ENCODE measurements around the gene B3GALT5. TPM values are rescaled to one million over a fixed set of nuclear protein-coding genes. Genes with fewer than 3 reads are reported as not detected.

B3GALT5 gene
- total and polyA plus RNA-seq, 2 donors (not counting 1 experiment from before 2014, with no cell fraction given), result not detected

GRCh38 chr21:39664586-39664985, 51.8 kb downstream of the B3GALT5 start:
- H3K27me3 ChIP-seq (replicated peaks in 1 of 4; ENCODE audit: control extremely low read depth in 1 of 4, control insufficient read depth in 3 of 4, insufficient read depth in 4 of 4, low read length in 3 of 4), result no peaks in the 10 kb centered on the region
- ATAC-seq (ENCODE audit: low read depth) (no peak), DNase-seq (no peak)
- no peak overlapping the region for H3K9ac ChIP-seq (ENCODE audit: low read length)
- no peaks in the 10 kb centered on the region for H3K79me2 ChIP-seq (ENCODE audit: control insufficient read depth, insufficient read depth, low read length)
- H4K20me1 ChIP-seq (ENCODE audit: control insufficient read depth, insufficient read depth, low read length, poor library complexity, severe bottlenecking), result no peaks in the 10 kb centered on the region
- ChIA-PET POLR2A (no interaction called here), CTCF (no interaction called here)
- no peaks in the 10 kb centered on the region for H3K4me1 Mint-ChIP-seq
- TF ChIP-seq EZH2 (IDR thresholded peaks at IDR 0.05; ENCODE audit: borderline replicate concordance, insufficient read depth, low read depth, low read length, poor library complexity, severe bottlenecking) (no peak), CTCF (IDR thresholded peaks at IDR 0.05) (no peak)
- no peak overlapping the region for H3K4me2 ChIP-seq (replicated peaks; ENCODE audit: low read depth, low read length, poor library complexity, severe bottlenecking)
- H3K4me3 ChIP-seq (ENCODE audit: control extremely low read depth in 1 of 5, extremely low read depth in 1 of 5, insufficient read depth in 1 of 5, low read depth in 2 of 5, low read length in 4 of 5), result no peak overlapping the region
- H3K9me3 Mint-ChIP-seq (ENCODE audit: insufficient read depth), result no peaks in the 10 kb centered on the region
- H3K36me3 ChIP-seq (replicated peaks in 1 of 2; ENCODE audit: control extremely low read depth in 1 of 2, control insufficient read depth in 1 of 2, extremely low read depth in 1 of 2, insufficient read depth in 2 of 2, low read length in 1 of 2), result no peaks in the 10 kb centered on the region
- no peak overlapping the region for H3K27ac ChIP-seq (ENCODE audit: low read length in 2 of 2)
- no peak overlapping the region for H2AFZ ChIP-seq (ENCODE audit: insufficient read depth, low read depth, low read length, poor library complexity, severe bottlenecking)
- intact Hi-C loops (cut with micrococcal nuclease), result no loop called here
- H3K4me3 Mint-ChIP-seq, result no peak overlapping the region
- 87% methylated on average over 7 of the region's 12 CpGs for WGBS (ENCODE audit: insufficient coverage)
- H3K4me1 ChIP-seq (ENCODE audit: control insufficient read depth in 2 of 2, insufficient read depth in 2 of 2, low read length in 2 of 2), result no peaks in the 10 kb centered on the region
- H3K27ac Mint-ChIP-seq, result no peak overlapping the region
- no peaks in the 10 kb centered on the region for H3K27me3 Mint-ChIP-seq
- peaks cover 0 to 26% (median 0%) of the 10 kb centered on the region in 3 donors for H3K9me3 ChIP-seq (ENCODE audit: control extremely low read depth in 1 of 3, control insufficient read depth in 2 of 3, insufficient read depth in 1 of 3, low read length in 2 of 3)

- no peak overlapping the region for H3K4me2 ChIP-seq (replicated peaks; ENCODE audit: low read depth, low read length, poor library complexity, severe bottlenecking)
Observed at GRCh38 chr21:39666026-39666425, 53.3 kb downstream of the B3GALT5 start.

More at GRCh38 chr21:39666026-39666425, 53.3 kb downstream of the B3GALT5 start:
- intact Hi-C loops (cut with micrococcal nuclease), result no loop called here
- Mint-ChIP-seq H3K27ac (no peak overlapping the region), H3K27me3 (no peaks in the 10 kb centered on the region), H3K4me1 (no peaks in the 10 kb centered on the region), H3K9me3 (ENCODE audit: insufficient read depth) (no peaks in the 10 kb centered on the region), H3K4me3 (no peak overlapping the region)
- H3K9me3 ChIP-seq (ENCODE audit: control extremely low read depth in 1 of 3, control insufficient read depth in 2 of 3, insufficient read depth in 1 of 3, low read length in 2 of 3), result peaks cover 0 to 25% (median 0%) of the 10 kb centered on the region in 3 donors
- DNase-seq (no peak), ATAC-seq (ENCODE audit: low read depth) (no peak)
- H3K27me3 ChIP-seq (replicated peaks in 1 of 4; ENCODE audit: control extremely low read depth in 1 of 4, control insufficient read depth in 3 of 4, insufficient read depth in 4 of 4, low read length in 3 of 4), result no peaks in the 10 kb centered on the region
- H2AFZ ChIP-seq (ENCODE audit: insufficient read depth, low read depth, low read length, poor library complexity, severe bottlenecking), result no peak overlapping the region
- no peaks in the 10 kb centered on the region for H4K20me1 ChIP-seq (ENCODE audit: control insufficient read depth, insufficient read depth, low read length, poor library complexity, severe bottlenecking)
- no peak overlapping the region for H3K4me3 ChIP-seq (ENCODE audit: control extremely low read depth in 1 of 5, extremely low read depth in 1 of 5, insufficient read depth in 1 of 5, low read depth in 2 of 5, low read length in 4 of 5)
- H3K9ac ChIP-seq (ENCODE audit: low read length), result no peak overlapping the region
- H3K36me3 ChIP-seq (replicated peaks in 1 of 2; ENCODE audit: control extremely low read depth in 1 of 2, control insufficient read depth in 1 of 2, extremely low read depth in 1 of 2, insufficient read depth in 2 of 2, low read length in 1 of 2), result no peaks in the 10 kb centered on the region
- WGBS (ENCODE audit: insufficient coverage), result 93% methylated on average over 3 of the region's 6 CpGs
- CTCF ChIA-PET, result no interaction called here
- no peaks in the 10 kb centered on the region for H3K79me2 ChIP-seq (ENCODE audit: control insufficient read depth, insufficient read depth, low read length)
- POLR2A ChIA-PET, result no interaction called here
- TF ChIP-seq CTCF (IDR thresholded peaks at IDR 0.05) (no peak), EZH2 (IDR thresholded peaks at IDR 0.05; ENCODE audit: borderline replicate concordance, insufficient read depth, low read depth, low read length, poor library complexity, severe bottlenecking) (no peak)
- H3K27ac ChIP-seq (ENCODE audit: low read length in 2 of 2), result no peak overlapping the region
- H3K4me1 ChIP-seq (ENCODE audit: control insufficient read depth in 2 of 2, insufficient read depth in 2 of 2, low read length in 2 of 2), result no peaks in the 10 kb centered on the region

Measured in B cell (primary cell).